Panc1 (cell line): Measurements from ENCODE around the gene LMAN2. TPM values are rescaled to one million over a fixed set of nuclear protein-coding genes. Genes with fewer than 3 reads are reported as not detected.

Experiments used
- ATAC-seq: fragments of 200-7000 bp; cut with Tn5 transposase; 2 replicates; pipeline ENCODE4 v1.9.1; 2020; ENCODE audit warnings: mild to moderate bottlenecking, moderate library complexity
- BruUV-seq: library from RNA; stranded (reverse); fragments of 400-500 nt; replicated peaks from 2 replicates; lab custom pipeline; 2021; lab: Mats Ljungman, UMichigan
- CTCF ChIA-PET: fragments of 300-600 bp; sonication (Branson Sonifier 250); formaldehyde crosslinking; loops from one replicate; lab custom pipeline; 2022; ENCODE audit warnings: antibody characterized with exemption; lab: Charles Lee
- POLR2A ChIA-PET: fragments of 300-600 bp; sonication (Branson Sonifier 250); formaldehyde crosslinking; loops from one replicate; lab custom pipeline; 2022; ENCODE audit warnings: antibody characterized with exemption; lab: Charles Lee
- DNase-seq: peaks from one replicate; pipeline ENCODE4 v3.0.0-alpha.2; 2010; ENCODE audit warnings: low read depth, low spot score
- H3K27ac ChIP-seq: 2 replicates; pipeline ENCODE4 v1.5.1; 2011; ENCODE audit warnings: mild to moderate bottlenecking, low read length, inconsistent platforms
- H3K27me3 ChIP-seq: fragments of 200-500 bp; sonication (Bioruptor generic); 2 replicates; pipeline ENCODE4 v1.6.0; 2014; ENCODE audit warnings: low read length, inconsistent platforms; ENCODE audit not compliant: control insufficient read depth, insufficient read depth
- H3K36me3 ChIP-seq: fragments of 200-500 bp; sonication (Bioruptor generic); 2 replicates; pipeline ENCODE4 v1.5.1; 2014; ENCODE audit warnings: inconsistent platforms, mild to moderate bottlenecking, low read length, moderate library complexity; ENCODE audit not compliant: control insufficient read depth, insufficient read depth
- H3K4me1 ChIP-seq: 2 replicates; pipeline ENCODE4 v1.5.1; 2011; ENCODE audit warnings: inconsistent platforms, mild to moderate bottlenecking, low read length, moderate library complexity; ENCODE audit not compliant: control insufficient read depth, insufficient read depth
- H3K4me3 ChIP-seq, 2 experiments: 2 replicates each; pipeline ENCODE4 v1.5.1; 2011 to 2012; ENCODE audit warnings: low read depth in 2 of 2, low read length in 2 of 2, mild to moderate bottlenecking in 2 of 2, inconsistent platforms in 1 of 2, moderate library complexity in 1 of 2
- H3K9me3 ChIP-seq: fragments of 200-500 bp; sonication (Bioruptor generic); 2 replicates; pipeline ENCODE4 v1.5.1; 2014; ENCODE audit warnings: low read depth, mild to moderate bottlenecking, inconsistent platforms, low read length, moderate library complexity; ENCODE audit not compliant: control insufficient read depth, insufficient read depth
- CTCF ChIP-seq: fragments of 450-650 bp; IDR thresholded peaks from 2 replicates; pipeline ENCODE4 v1.5.1; 2017; ENCODE audit warnings: mild to moderate bottlenecking
- POLR2AphosphoS5 ChIP-seq: IDR thresholded peaks from 2 replicates; pipeline ENCODE4 v1.6.1; 2012; ENCODE audit warnings: mild to moderate bottlenecking, low read depth, low read length, moderate library complexity
- REST ChIP-seq, 2 experiments: IDR thresholded peaks; 2 replicates each; pipeline ENCODE4 v1.6.1; 2011 to 2012; ENCODE audit warnings: low read depth in 2 of 2, control low read depth in 1 of 2, low read length in 1 of 2, mild to moderate bottlenecking in 1 of 2, moderate library complexity in 1 of 2; ENCODE audit not compliant: insufficient read depth in 1 of 2
- SIN3A ChIP-seq: IDR thresholded peaks from 2 replicates; pipeline ENCODE4 v1.6.1; 2012; ENCODE audit warnings: low read depth, mild to moderate bottlenecking, low read length, moderate library complexity, borderline replicate concordance; ENCODE audit not compliant: insufficient read depth
- TCF7L2 ChIP-seq: IDR thresholded peaks from 2 replicates; pipeline ENCODE4 v1.6.1; 2011; ENCODE audit warnings: mild to moderate bottlenecking, low read depth, low read length, inconsistent platforms
- in situ Hi-C: cut with HindIII; loops from 2 replicates; pipeline ENCODE4 v1.10.0; 2016; ENCODE audit warnings: low sequenced_read_pairs, low pct_unique_long_range_greater_than_20kb
- intact Hi-C: fragments of 100-400 bp; cut with micrococcal nuclease; formaldehyde crosslinking; loops from one replicate; pipeline ENCODE4 v1.10.0; 2022; ENCODE audit not compliant: unreplicated experiment
- total RNA-seq: library from RNA; stranded (reverse); gene quantifications from one replicate; pipeline ENCODE4 v1.2.1, GENCODE V29; 2021; ENCODE audit not compliant: unreplicated experiment

The LMAN2 gene
- total RNA-seq, 1 experiment from 2014 or later, result 140 TPM

- no peak for TF ChIP-seq SIN3A
- no peak for TF ChIP-seq REST (IDR thresholded peaks at IDR 0.05; ENCODE audit: insufficient read depth in 1 of 2, low read depth in 2 of 2, low read length in 1 of 2)
- no peak for TF ChIP-seq CTCF
- no peak for TF ChIP-seq TCF7L2
- TF ChIP-seq POLR2AphosphoS5, result no peak
- Histone ChIP-seq H3K27me3 (no peaks in the 10 kb centered on the region), H3K4me1 (no peaks in the 10 kb centered on the region), H3K9me3 (no peaks in the 10 kb centered on the region), H3K27ac (no peak overlapping the region), H3K4me3 (no peak overlapping the region), H3K36me3 (peaks cover 10% of the 10 kb centered on the region)
- in situ Hi-C loops (no loop called here), intact Hi-C loops (no loop called here)
- ATAC-seq (no peak), DNase-seq (no peak)
- no TSS peak for BruUV-seq
- ChIA-PET CTCF (interaction anchor here (1.4 kb wide), 1 partner anchor 14 kb away, joined by 4 read pairs; no protein-coding TSS in a partner anchor), POLR2A (no interaction called here)
These were observed 19.2 kb downstream of the LMAN2 start for GRCh38 chr5:177332031-177332895.

- ATAC-seq (no peak), DNase-seq (no peak)
- Histone ChIP-seq H3K27me3 (no peaks in the 10 kb centered on the region), H3K4me3 (no peak overlapping the region), H3K9me3 (no peaks in the 10 kb centered on the region), H3K36me3 (peaks cover 10% of the 10 kb centered on the region), H3K4me1 (peaks cover 2% of the 10 kb centered on the region; the same call in 1 of the 2 replicates), H3K27ac (no peak overlapping the region)
- in situ Hi-C loops (no loop called here), intact Hi-C loops (no loop called here)
- BruUV-seq, result no TSS peak
- TF ChIP-seq TCF7L2 (no peak), REST (IDR thresholded peaks at IDR 0.05; ENCODE audit: insufficient read depth in 1 of 2, low read depth in 2 of 2, low read length in 1 of 2) (no peak), SIN3A (no peak), POLR2AphosphoS5 (no peak), CTCF (no peak)
- CTCF ChIA-PET, result no interaction called here
- POLR2A ChIA-PET, result no interaction called here
These were observed 20.3 kb downstream of the LMAN2 start for GRCh38 chr5:177330991-177331842.
